Posterior vena cava (tissue), 2 donors: ENCODE measurements around the gene LSR. TPM values are rescaled to one million over a fixed set of nuclear protein-coding genes. Genes with fewer than 3 reads are reported as not detected.

Source experiments
- DNase-seq: peaks from one replicate; pipeline ENCODE4 v3.0.0-alpha.2; 2020; ENCODE audit warnings: low spot score
- intact Hi-C, 2 donors: fragments of 100-400 bp; cut with DNase I; formaldehyde crosslinking; loops; one replicate each; pipeline versions ENCODE4 v1.14.1 to v1.14.2; 2022 to 2023
- total RNA-seq, 2 donors: library from RNA; stranded (reverse); fragmentation: NEBNext Ultra II Directional; extraction: Animal tissue kit (Norgen Biotek cat#: 25700); gene quantifications; one replicate each; pipeline ENCODE4 v1.2.1, GENCODE V29; 2021
- donor health status: DM: yes; HTN: yes; CAD: no.
- donor health status: DM: yes; HTN: yes; CAD: no.

The LSR gene
- total RNA-seq, 2 donors from 2014 or later: 5.1 to 5.5 TPM

DNA sequence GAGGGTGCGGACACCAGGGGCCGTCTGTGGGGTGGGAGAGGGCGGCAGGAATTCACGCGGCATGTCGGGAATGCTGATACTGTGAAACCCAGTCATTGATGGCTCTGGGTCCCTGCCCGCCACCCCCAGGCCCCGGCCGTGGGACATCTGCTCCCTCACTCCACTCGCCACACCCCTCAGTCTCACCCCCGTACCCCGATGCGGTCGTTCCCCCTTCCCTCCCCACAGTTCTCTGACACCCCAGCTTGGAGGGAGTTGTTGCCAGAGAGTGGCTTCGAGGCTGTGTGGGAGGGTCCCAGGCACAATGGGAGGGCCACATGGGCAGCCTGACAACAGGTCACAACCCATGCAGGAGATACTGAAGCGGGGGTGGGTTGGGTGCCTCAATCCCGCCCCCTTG, 45.0 kb downstream of the LSR start:
- intact Hi-C loops: loop anchor here in 1 of 2 donors (2.0 kb wide), 1 partner anchor 57 kb away; no protein-coding TSS in a partner anchor
- no peak for DNase-seq

DNA sequence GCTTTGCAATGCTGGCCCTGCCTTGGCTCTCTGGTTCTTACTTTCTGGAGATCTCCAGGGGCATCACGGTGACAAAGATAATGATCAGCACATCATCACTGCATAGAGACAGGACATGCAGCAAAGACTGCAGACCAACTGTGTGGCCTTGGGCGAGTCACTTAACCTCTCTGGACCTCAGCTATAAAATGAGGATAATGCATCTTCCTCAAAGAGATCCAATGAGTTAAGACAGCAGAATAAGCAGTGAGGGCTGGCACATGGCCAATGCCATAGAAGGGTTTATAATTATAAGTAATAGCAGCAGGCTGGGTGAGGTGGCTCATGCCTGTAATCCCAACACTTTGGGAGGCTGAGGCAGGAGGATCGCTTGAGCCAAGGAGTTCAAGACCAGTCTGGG, 45.5 kb downstream of the LSR start:
- no peak for DNase-seq
- intact Hi-C loops: loop anchor here in 1 of 2 donors (2.0 kb wide), 1 partner anchor 58 kb away; no protein-coding TSS in a partner anchor

DNA sequence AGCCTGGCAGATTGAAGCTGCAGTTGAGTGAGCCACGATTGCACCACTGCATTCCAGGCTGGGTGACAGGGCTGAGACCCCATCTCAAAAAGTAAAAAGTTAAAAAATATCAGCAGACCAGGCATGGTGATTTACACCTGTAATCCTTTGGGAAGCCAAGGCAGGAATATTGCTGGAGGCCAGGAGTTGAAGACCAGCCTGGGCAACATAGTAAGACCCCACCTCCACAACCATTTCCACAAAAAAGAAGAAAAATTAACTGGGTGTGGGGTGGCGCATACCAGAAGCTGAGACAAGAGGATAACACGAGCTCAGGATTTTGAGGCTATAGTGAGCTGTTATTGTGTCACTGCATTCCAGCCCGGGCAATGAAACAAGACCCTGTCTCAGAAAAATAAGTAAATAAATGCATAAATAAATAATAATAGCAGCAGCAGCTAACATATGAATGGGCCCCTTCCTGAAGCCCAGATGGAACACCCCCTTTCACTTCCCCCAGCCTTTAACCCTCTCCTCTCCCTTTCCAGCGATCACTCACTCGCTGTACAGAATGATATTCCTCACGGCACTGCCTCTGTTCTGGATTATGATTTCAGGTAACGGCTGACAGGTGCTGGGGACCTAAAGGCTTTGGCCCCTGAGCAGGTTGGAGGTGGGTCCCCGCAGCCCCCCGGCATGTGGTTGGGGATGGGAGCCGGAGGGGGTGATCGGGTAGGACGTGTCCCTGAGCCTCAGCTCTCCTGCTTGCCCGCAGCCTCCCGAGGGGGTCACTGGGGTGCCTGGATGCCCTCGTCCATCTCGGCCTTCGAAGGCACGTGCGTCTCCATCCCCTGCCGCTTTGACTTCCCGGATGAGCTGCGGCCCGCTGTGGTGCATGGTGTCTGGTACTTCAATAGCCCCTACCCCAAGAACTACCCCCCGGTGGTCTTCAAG, 46.3 kb downstream of the LSR start:
- DNase-seq: no peak
- intact Hi-C loops: loop anchor here in 1 of 2 donors (2.0 kb wide), 1 partner anchor 58 kb away; no protein-coding TSS in a partner anchor

DNA sequence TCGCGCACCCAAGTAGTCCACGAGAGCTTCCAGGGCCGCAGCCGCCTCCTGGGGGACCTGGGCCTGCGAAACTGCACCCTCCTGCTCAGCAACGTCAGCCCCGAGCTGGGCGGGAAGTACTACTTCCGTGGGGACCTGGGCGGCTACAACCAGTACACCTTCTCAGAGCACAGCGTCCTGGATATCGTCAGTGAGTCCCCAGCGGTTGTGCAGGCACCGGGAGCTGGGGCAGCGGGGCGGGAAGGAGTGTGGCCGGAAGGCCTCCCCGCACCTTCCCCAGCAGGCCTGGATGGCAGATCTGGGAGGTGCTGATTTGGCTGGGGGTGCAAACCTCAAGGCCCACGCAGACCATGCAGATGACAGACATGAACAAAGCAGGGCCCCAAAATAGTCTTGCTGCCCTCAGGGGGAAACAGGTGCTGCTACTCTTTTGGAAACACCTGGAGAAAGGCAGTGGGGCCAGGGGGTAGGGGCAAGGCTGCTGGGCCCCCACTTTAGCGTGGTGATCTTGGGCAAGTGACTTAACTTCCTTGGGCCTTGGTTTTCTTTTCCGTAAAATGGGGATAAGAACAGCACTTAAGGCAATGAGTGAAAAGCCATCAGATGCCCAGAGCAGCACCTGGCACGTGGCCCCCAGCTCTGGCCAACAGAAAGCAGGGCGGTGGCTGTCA, 47.1 kb downstream of the LSR start:
- intact Hi-C loops: loop anchor here in 1 of 2 donors (2.0 kb wide), 1 partner anchor 59 kb away; no protein-coding TSS in a partner anchor
- DNase-seq: no peak

DNA sequence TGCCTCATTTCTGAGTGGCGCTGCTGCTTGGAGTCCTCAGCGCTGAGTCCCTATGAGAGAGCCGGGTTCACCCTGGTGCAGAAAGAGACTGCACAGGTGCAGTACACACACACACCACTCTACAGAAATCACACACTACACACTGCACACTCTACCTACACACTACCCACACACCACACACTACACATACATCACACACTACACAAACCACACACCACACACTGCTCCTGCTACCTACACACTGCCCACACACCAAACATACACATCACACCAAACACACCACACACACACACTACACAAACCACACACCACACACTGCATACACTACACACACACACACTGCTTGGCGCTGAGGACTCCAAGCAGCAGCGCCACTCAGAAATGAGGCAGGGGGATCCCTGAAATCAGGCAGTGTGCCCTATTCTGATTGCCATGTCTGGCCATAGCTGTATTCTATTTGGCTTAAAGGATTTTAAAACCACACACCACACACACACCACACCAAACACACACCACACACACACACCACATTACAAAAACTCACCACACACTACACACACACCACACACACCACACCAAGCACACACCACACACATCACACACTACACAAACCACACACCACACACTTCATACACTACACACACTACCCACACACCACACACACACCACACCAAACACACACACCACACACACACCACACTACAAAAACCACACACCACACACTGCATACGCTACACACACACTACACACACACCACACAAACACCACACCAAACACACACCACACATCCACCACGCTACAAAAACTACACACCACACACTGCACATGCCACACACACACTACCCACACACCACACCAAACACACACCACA, 48.1 kb downstream of the LSR start:
- intact Hi-C loops: no loop called here
- DNase-seq: no peak

DNA sequence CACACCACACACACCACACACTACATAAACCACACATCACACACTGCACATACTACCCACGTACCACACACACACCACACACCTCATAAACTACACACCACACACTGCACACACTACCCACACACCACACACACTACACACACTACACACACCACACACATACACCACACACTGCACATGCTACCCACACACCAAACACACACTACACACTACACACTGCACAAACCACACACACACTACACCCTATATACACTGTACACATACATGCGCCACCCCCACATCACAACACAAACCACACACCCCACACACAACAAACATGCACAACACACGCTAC, 48.7 kb downstream of the LSR start:
- intact Hi-C loops: no loop called here

DNA sequence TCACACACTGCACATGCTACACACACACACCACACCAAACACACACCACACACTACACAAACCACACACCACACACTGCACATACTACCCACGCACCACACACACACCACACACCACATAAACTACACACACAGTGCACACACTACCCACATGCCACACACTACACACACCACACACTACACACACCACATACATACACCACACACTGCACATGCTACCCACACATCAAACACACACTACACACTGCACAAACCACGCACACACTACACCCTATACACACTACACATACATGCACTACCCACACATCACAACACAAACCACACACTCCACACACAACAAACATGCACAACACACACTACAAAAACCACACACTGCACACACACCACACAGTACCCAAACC, 49.1 kb downstream of the LSR start:
- no peak for DNase-seq
- intact Hi-C loops: no loop called here

More for the DNA sequence above, 48.7 kb downstream of the LSR start:
- no peak for DNase-seq

GRCh38 chr19:35298561-35298972, 49.8 kb downstream of the LSR start:
- intact Hi-C loops: no loop called here
- no peak for DNase-seq

DNA sequence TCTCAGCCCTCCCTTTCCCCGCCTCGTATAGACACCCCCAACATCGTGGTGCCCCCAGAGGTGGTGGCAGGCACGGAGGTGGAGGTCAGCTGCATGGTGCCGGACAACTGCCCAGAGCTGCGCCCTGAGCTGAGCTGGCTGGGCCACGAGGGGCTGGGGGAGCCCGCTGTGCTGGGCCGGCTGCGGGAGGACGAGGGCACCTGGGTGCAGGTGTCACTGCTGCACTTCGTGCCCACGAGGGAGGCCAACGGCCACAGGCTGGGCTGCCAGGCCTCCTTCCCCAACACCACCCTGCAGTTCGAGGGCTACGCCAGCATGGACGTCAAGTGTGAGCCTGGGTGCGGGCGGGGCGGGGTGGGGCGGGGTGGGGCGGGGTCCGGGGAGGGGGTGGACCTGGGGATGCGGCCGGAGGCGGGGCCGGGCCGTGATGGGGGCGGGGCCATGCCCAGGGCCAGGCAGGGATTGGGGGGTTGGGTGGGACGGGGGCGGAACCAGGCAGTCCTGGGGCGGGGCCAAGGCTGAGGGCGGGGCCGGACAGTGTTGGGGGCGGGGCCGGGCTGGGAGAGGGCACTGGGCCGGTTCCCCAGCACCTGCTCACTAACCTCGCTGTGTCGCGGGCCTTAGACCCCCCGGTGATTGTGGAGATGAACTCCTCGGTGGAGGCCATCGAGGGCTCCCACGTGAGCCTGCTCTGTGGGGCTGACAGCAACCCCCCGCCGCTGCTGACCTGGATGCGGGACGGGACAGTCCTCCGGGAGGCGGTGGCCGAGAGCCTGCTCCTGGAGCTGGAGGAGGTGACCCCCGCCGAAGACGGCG, 50.9 kb downstream of the LSR start:
- DNase-seq: no peak
- intact Hi-C loops: no loop called here

GRCh38 chr19:35300339-35300649, 51.5 kb downstream of the LSR start:
- DNase-seq: no peak
- intact Hi-C loops: no loop called here

GRCh38 chr19:35301961-35302360, 53.2 kb downstream of the LSR start:
- no peak for DNase-seq
- intact Hi-C loops: no loop called here

DNA sequence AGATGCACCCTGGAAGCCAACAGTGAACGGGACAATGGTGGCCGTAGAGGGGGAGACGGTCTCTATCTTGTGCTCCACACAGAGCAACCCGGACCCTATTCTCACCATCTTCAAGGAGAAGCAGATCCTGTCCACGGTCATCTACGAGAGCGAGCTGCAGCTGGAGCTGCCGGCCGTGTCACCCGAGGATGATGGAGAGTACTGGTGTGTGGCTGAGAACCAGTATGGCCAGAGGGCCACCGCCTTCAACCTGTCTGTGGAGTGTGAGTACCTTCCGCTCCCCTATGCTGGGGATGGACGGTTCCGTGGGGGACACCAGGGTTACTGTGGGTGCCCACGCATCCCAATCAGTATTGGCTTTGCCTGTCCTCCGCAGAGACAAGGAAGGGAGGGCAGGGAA, 53.6 kb downstream of the LSR start:
- no peak for DNase-seq
- intact Hi-C loops: no loop called here

GRCh38 chr19:35303357-35303915, 54.6 kb downstream of the LSR start:
- intact Hi-C loops: no loop called here
- DNase-seq: no peak

DNA sequence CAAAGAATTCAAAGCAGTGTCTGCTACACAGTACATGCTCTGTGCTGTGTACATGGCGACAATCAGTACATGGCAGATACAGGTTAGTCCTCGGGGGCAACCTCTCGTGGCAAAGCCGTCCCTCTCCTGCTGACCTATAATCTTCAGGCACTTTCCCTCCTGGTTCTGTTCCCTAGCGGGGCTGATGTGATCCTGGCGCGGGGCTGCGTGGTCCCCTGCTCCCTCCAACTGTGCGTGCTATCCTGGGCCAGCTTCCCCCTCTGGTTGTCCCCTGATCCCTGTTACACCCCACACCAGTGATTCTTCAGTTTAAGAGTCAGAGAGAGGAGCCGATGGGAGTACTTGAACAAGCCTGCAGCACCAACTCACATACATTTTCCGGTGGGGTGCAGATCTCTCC, 55.2 kb downstream of the LSR start:
- intact Hi-C loops: no loop called here

GRCh38 chr19:35305181-35305580, 56.4 kb downstream of the LSR start:
- DNase-seq: no peak
- intact Hi-C loops: no loop called here

More for the DNA sequence above, 55.2 kb downstream of the LSR start:
- DNase-seq: no peak

- intact Hi-C loops: no loop called here
- no peak for DNase-seq
Measured at GRCh38 chr19:35306473-35307246, 57.9 kb downstream of the LSR start.

GRCh38 chr19:35307931-35308330, 59.1 kb downstream of the LSR start:
- DNase-seq: no peak
- intact Hi-C loops: no loop called here

DNA sequence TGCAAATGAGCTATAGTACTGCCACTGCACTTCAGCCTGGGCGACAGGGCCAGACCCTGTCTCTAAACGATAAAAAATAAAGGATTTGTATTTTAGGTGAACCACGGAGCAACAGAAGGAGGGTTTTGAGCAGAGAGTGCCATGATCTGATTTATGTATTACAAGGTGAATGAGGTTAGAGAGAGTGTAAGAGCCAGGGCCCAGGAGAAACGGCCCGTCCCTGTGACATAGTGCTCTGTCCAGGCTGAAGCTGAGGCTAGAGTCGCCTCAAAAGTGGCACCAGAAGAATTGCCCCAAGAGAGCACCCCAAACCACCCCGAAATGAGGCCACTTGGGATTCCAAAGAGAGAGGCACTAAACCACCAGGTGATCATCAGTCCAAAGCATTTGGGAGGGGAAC, 60.1 kb downstream of the LSR start:
- intact Hi-C loops: no loop called here

More for the DNA sequence above, 60.1 kb downstream of the LSR start:
- no peak for DNase-seq
